ENCODE data around the gene PARP8. TPM values are rescaled to one million over a fixed set of nuclear protein-coding genes. Genes with fewer than 3 reads are reported as not detected.
A peak's percentile ranks its signal among the peaks of the same experiment; 100 is the strongest.

PARP8 gene
- total RNA-seq, 1 donor from 2014 or later: 28.6 TPM

DNA sequence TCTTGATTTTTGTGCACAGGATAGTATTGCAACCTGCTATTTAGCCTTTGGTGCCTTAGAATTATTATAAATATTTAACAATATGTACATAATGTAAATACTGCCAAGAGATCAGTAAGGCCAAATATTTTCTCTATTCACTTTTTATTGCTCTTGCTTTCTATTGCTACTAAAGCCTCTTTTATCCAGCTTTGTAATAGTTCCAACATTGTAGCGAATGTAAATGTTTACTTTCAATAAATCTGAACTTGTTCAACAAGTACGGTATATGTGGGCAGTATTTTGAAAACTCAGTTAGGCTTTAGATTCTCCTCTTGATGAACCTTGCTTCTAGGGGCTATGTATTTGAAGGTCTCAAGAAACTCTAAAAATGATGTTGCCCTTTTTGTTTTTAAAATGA is 179.8 kb downstream of the PARP8 start:
- no peak for DNase-seq (ENCODE audit: low read depth)

- DNase-seq (ENCODE audit: low read depth): no peak
These were observed 183.1 kb downstream of the PARP8 start for GRCh38 chr5:50849554-50849953.

DNA sequence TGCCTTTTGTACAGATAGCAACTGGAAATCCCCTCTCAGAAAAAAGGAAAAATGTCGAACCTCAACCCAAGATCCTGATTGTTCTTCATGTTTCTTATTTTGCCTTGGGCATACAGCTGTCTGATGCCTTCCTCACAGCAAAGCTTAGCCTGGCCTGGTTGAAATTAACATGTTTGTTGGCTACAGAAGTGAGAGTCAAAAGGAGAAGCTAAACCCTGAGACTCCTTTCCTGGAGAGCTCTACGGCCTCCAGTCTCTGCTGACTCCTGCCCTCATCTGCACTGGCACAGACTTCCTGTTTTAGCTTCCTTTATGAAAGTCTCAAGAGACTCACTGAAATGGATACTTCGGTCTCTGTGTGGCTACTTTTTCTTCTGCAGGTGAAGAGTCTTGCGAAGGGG is 186.7 kb downstream of the PARP8 start:
- DNase-seq (ENCODE audit: low read depth): no peak

DNA sequence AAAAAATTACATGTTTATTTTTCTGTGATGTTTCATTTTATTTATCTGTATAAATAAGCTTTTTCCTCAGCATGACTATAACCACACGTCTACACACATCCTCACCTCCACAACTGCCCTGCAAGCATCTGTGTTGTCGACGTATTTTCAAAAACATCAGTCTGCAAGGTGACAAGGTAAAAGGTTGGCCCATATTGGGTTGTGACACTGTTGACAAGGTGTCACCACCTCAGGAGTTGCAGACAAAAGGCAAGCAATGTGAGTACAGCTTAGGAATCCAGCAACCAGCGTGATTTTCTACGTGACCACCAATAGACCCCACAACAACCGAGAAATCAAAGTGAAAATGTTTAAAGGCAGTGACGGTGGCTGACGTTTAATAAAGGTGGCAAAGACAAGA is 187.6 kb downstream of the PARP8 start:
- DNase-seq (ENCODE audit: low read depth): no peak

- no peak for DNase-seq (ENCODE audit: low read depth)
These were observed 188.6 kb downstream of the PARP8 start for GRCh38 chr5:50855001-50855400.

DNA sequence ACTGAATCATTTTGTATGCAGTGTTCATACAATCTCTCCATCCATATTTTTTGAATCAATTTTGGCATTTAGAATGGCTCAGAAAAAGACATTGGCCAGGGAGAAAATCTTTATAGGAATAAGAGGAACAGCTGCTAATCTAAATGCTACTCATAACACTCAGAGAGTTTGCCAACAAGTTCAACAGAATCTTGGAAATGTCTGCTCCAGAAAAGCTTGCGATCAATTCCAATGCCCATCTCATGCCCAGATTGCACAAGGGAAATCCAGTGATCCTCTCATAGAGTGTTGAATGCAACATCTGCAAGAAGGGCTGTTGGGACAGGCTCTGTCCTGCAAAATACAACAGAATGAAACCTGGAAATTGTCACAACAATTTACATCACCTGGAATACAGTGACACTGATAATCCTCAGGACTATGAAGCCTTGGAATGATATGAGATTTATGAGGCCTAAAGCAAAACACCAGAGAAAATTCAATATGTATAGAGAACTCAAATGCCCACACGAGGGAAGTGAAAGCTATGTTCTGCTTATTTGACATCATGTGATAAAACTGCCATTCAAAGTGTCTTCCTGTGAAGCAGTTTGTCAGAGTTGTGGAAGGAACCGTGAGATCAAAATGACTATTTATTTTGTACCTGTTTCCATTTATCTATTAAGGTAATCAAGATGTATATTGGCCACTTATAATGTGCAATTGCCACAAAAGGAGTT is 190.1 kb downstream of the PARP8 start:
- no peak for DNase-seq (ENCODE audit: low read depth)

- DNase-seq (ENCODE audit: low read depth): no peak
These were observed 197.2 kb downstream of the PARP8 start for GRCh38 chr5:50863534-50864170.

- no peak for DNase-seq (ENCODE audit: low read depth)
These were observed 198.0 kb downstream of the PARP8 start for GRCh38 chr5:50864466-50864865.

GRCh38 chr5:50866415-50866814 is 200.0 kb downstream of the PARP8 start:
- DNase-seq (ENCODE audit: low read depth): no peak

- peak; percentile 4 for DNase-seq (ENCODE audit: low read depth)
These were observed 200.7 kb downstream of the PARP8 start for GRCh38 chr5:50867140-50867539.

- no peak for DNase-seq (ENCODE audit: low read depth)
These were observed 207.3 kb downstream of the PARP8 start for GRCh38 chr5:50873595-50874277.

DNA sequence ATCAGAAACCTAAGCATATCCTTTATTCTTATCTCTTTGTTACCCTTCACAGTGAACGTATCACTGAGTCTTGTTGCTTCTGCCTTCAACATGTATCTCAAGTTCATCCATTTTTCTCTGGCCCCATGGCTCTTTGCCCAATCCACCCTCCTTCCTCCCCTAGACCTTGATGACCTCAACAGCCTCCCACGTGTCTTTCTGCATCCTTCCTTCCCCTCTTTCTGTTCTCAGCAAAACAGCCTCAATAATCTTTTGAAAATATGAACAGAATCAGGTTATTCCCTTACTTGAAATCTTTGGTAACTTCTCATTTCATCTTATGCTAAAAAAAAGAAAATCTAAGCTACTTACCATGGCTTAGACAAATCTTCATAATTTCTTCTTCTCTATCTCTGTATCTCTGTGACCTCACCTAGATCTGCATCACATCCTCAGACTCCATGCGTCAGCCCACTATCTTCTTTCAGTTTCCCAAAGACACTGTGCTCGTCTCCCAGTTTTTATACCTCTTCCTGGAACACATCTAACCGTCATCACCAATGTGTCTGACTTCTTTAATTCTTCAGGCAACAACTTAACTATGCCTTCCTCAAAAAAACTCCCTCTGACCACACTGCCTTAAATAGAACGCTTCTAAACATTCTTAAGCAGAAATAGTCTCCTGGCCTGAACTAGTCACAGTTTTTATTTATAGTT is 208.0 kb downstream of the PARP8 start:
- DNase-seq (ENCODE audit: low read depth): no peak

- no peak for DNase-seq (ENCODE audit: low read depth)
These were observed 208.5 kb downstream of the PARP8 start for GRCh38 chr5:50875002-50875344.

DNA sequence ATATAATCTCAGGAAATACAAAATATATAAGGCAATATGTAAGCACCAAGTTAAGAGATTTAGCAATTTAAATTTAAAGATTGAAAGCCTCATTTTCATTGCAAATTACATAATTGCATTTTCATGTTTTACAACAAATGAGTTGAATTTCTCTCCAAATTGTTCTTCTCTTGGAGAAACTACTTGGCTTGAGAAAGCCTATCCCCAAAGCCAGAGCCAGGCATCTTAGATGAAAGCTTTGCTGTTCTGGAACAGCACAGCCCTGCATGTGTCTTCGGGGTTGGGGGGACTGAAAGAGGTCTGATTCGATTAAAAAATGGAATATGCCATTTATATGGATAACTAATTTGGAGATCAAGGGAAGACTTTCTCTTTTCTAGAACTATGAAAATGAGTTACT is 212.0 kb downstream of the PARP8 start:
- DNase-seq (ENCODE audit: low read depth): no peak

DNA sequence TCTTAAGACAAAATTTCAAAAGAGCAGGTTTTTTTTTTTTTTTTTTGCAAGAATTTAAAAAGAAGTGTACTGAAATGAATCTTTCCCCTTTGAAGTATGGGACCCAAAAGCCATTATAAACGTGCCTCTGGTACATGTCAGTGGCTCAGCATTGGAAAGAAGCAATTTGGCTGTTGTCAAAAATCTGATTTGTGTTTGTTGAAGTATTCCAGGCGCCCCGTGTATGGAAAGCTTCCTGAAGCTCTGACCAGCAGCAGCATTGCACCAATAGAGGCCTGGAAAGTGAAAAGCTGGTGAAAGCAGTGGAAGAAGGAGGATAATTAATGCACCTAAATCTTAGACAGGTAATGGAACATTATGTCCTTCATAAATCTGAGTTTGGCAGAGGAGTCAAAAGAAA is 215.0 kb downstream of the PARP8 start:
- DNase-seq (ENCODE audit: low read depth): no peak

- no peak for DNase-seq (ENCODE audit: low read depth)
These were observed 220.4 kb downstream of the PARP8 start for GRCh38 chr5:50886657-50887345.

GRCh38 chr5:50887889-50888633 is 221.6 kb downstream of the PARP8 start:
- DNase-seq (ENCODE audit: low read depth): no peak

DNA sequence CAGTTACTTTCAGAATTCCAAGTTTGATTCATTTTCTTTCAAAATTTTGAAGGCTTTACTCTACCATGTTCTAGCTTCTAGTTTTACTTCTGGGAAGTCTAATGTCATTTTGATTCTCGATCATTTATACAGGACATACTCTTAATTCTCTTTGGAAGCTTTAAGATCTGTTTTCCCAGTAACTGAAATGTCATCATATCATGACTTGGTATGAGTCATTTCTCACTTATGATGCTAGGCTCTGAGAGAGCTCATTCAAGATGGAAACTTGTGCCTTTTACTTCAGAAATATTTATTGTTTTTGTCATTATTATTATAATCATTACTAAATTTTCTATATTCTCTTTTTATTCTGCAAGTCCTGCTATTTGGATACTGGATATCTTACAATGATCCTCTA is 222.3 kb downstream of the PARP8 start:
- DNase-seq (ENCODE audit: low read depth): no peak

GRCh38 chr5:50889790-50890189 is 223.4 kb downstream of the PARP8 start:
- DNase-seq (ENCODE audit: low read depth): no peak

All from renal cortical epithelial cell (primary cell).